H1 (cell line): ENCODE results near the gene GLE1. TPM values are rescaled to one million over a fixed set of nuclear protein-coding genes. Genes with fewer than 3 reads are reported as not detected.

Source experiments
- ATF3 ChIP-seq: IDR thresholded peaks from 2 replicates; pipeline ENCODE4 v1.6.1; 2011; ENCODE audit warnings: low read depth, mild to moderate bottlenecking, low read length; ENCODE audit not compliant: insufficient read depth
- BRCA1 ChIP-seq: IDR thresholded peaks from 2 replicates; pipeline ENCODE4 v1.6.1; 2012; ENCODE audit warnings: low read depth, low read length, improper control_type of control experiment
- CBX5 ChIP-seq: fragments of 300-800, 300-1000 bp; sonication (generic); IDR thresholded peaks from 2 replicates; pipeline ENCODE4 v1.7.1; 2016; ENCODE audit warnings: antibody characterized with exemption, low read length, low read depth
- CHD7 ChIP-seq: fragments of 300-600 bp; sonication (generic); IDR thresholded peaks from 2 replicates; pipeline ENCODE4 v1.7.1; 2012; ENCODE audit warnings: low read length, moderate library complexity, mild to moderate bottlenecking, inconsistent platforms; ENCODE audit not compliant: insufficient replicate concordance
- RXRA ChIP-seq: IDR thresholded peaks from 2 replicates; pipeline ENCODE4 v1.6.1; 2011; ENCODE audit warnings: low read depth, mild to moderate bottlenecking, low read length, moderate library complexity; ENCODE audit not compliant: insufficient read depth
- SIRT6 ChIP-seq: IDR thresholded peaks from one replicate; pipeline ENCODE4 v1.7.1; 2012; ENCODE audit warnings: low read length, inconsistent platforms
- SP4 ChIP-seq: IDR thresholded peaks from 2 replicates; pipeline ENCODE4 v1.6.1; 2012; ENCODE audit warnings: low read length, inconsistent platforms
- TCF12 ChIP-seq: IDR thresholded peaks from 2 replicates; pipeline ENCODE4 v1.6.1; 2011; ENCODE audit warnings: low read depth, mild to moderate bottlenecking, low read length
- USF2 ChIP-seq: IDR thresholded peaks from 2 replicates; pipeline ENCODE4 v1.6.1; 2011; ENCODE audit warnings: low read length, improper control_type of control experiment
- polyA plus RNA-seq, 7 experiments: library from polyadenylated mRNA; depleted of rRNA in 3 of 7; stranded (reverse) in 5 of 7; unstranded in 2 of 7; fragments of >200 nt in 5 of 7; fragments of 200-250 nt in 2 of 7; gene quantifications; 1 replicate in 5 of 7; 2 replicates in 1 of 7; 4 replicates in 1 of 7; pipeline versions ENCODE4 v1.2.1 to v1.2.3, GENCODE V29; 2011 to 2013; ENCODE audit warnings: missing spikeins in 2 of 7, mixed read lengths in 2 of 7
- total RNA-seq: library from RNA; stranded (reverse); fragmentation: NEBNext Ultra II Directional; extraction: Animal tissue kit (Norgen Biotek cat#: 25700); gene quantifications from 2 replicates; pipeline ENCODE4 v1.2.1, GENCODE V29; 2021

Gene GLE1
- total and polyA plus RNA-seq, 2 of the 8 experiments (the other 6 are each of a cell fraction or from before 2014, with no cell fraction given): 9.6 to 14.9 TPM

- TF ChIP-seq BRCA1 (no peak), ATF3 (no peak), CBX5 (no peak), SP4 (no peak), CHD7 (no peak), TCF12 (no peak), SIRT6 (no peak), RXRA (no peak), USF2 (no peak)
Measured at GRCh38 chr9:128523199-128523925, 18.8 kb downstream of the GLE1 start (continued).
